Mesenchymal stem cell (in vitro differentiated cells and primary cell): ENCODE data around the gene PLXNC1.

Source experiments
- DNase-seq: peaks from one replicate; pipeline ENCODE4 v3.0.0-alpha.2; 2013
- H2AFZ ChIP-seq: one replicate; pipeline ENCODE4 v1.6.1; 2013; ENCODE audit warnings: low read depth, mild to moderate bottlenecking, control low read depth, inconsistent platforms, low read length, moderate library complexity
- H2AK5ac ChIP-seq: 2 replicates; pipeline ENCODE4 v1.6.1; 2013; ENCODE audit warnings: low read length, moderate library complexity, mild to moderate bottlenecking, inconsistent platforms; ENCODE audit not compliant: severe bottlenecking
- H2BK120ac ChIP-seq: one replicate; pipeline ENCODE4 v1.6.1; 2013; ENCODE audit warnings: low read depth, mild to moderate bottlenecking, inconsistent platforms, low read length, moderate library complexity
- H2BK12ac ChIP-seq, 2 experiments: one replicate each; pipeline ENCODE4 v1.6.1; 2013; ENCODE audit warnings: inconsistent platforms in 2 of 2, low read length in 2 of 2, mild to moderate bottlenecking in 2 of 2, moderate library complexity in 2 of 2, control low read depth in 1 of 2
- H2BK15ac ChIP-seq: one replicate; pipeline ENCODE4 v1.6.1; 2013; ENCODE audit warnings: mild to moderate bottlenecking, low read depth, inconsistent platforms; ENCODE audit not compliant: poor library complexity, severe bottlenecking
- H2BK5ac ChIP-seq: 2 replicates; pipeline ENCODE4 v1.6.1; 2013; ENCODE audit warnings: low read depth, mild to moderate bottlenecking, low read length, control low read depth, inconsistent platforms; ENCODE audit not compliant: poor library complexity, severe bottlenecking
- H3K14ac ChIP-seq, 2 experiments: one replicate each; pipeline ENCODE4 v1.6.1; 2013; ENCODE audit warnings: inconsistent platforms in 2 of 2, low read length in 2 of 2, control low read depth in 1 of 2, mild to moderate bottlenecking in 1 of 2, moderate library complexity in 1 of 2
- H3K18ac ChIP-seq, 2 experiments: one replicate each; pipeline ENCODE4 v1.6.1; 2013; ENCODE audit warnings: inconsistent platforms in 2 of 2, low read length in 2 of 2, control low read depth in 1 of 2, low read depth in 1 of 2, mild to moderate bottlenecking in 1 of 2
- H3K23ac ChIP-seq, 2 experiments: one replicate each; pipeline ENCODE4 v1.6.1; 2013; ENCODE audit warnings: inconsistent platforms in 2 of 2, low read length in 2 of 2, mild to moderate bottlenecking in 2 of 2, moderate library complexity in 2 of 2, control low read depth in 1 of 2
- H3K27ac ChIP-seq: 2 replicates; pipeline ENCODE4 v1.5.1; 2013; ENCODE audit warnings: mild to moderate bottlenecking, moderate library complexity, low read length, control low read depth, inconsistent platforms; ENCODE audit not compliant: poor library complexity, severe bottlenecking
- H3K27me3 ChIP-seq, 2 experiments: 2 replicates each; pipeline versions ENCODE4 v1.6.1 to v1.7.0; 2013; ENCODE audit warnings: low read length in 2 of 2, mild to moderate bottlenecking in 2 of 2, moderate library complexity in 2 of 2, control low read depth in 1 of 2, inconsistent platforms in 1 of 2; ENCODE audit not compliant: control insufficient read depth in 1 of 2, insufficient read depth in 1 of 2
- H3K36me3 ChIP-seq, 2 experiments: 2 replicates each; pipeline versions ENCODE4 v1.6.1 to v1.7.0; 2013; ENCODE audit warnings: low read length in 2 of 2, control low read depth in 1 of 2, inconsistent platforms in 1 of 2, low read depth in 1 of 2, mild to moderate bottlenecking in 1 of 2; ENCODE audit not compliant: insufficient read depth in 2 of 2, control insufficient read depth in 1 of 2
- H3K4ac ChIP-seq, 2 experiments: one replicate each; pipeline ENCODE4 v1.6.1; 2013; ENCODE audit warnings: inconsistent platforms in 2 of 2, low read length in 2 of 2, mild to moderate bottlenecking in 2 of 2, moderate library complexity in 2 of 2, control low read depth in 1 of 2, low read depth in 1 of 2
- H3K4me1 ChIP-seq: 2 replicates; pipeline ENCODE4 v1.6.1; 2013; ENCODE audit warnings: low read depth, low read length, control low read depth; ENCODE audit not compliant: control insufficient read depth, insufficient read depth
- H3K4me2 ChIP-seq: 2 replicates; pipeline ENCODE4 v1.6.1; 2013; ENCODE audit warnings: low read length, mild to moderate bottlenecking, inconsistent platforms; ENCODE audit not compliant: poor library complexity, severe bottlenecking
- H3K4me3 ChIP-seq, 2 experiments: 2 replicates each; pipeline versions ENCODE4 v1.5.1 to v1.7.0; 2013; ENCODE audit warnings: low read length in 2 of 2, mild to moderate bottlenecking in 2 of 2, control low read depth in 1 of 2, low read depth in 1 of 2; ENCODE audit not compliant: insufficient read depth in 1 of 2
- H3K79me1 ChIP-seq: replicated peaks from 2 replicates; pipeline ENCODE4 v1.6.1; 2013; ENCODE audit warnings: mild to moderate bottlenecking, control low read depth, low read length, inconsistent platforms; ENCODE audit not compliant: poor library complexity, severe bottlenecking
- H3K9ac ChIP-seq: 2 replicates; pipeline ENCODE4 v1.7.0; 2013; ENCODE audit warnings: mild to moderate bottlenecking, low read length, moderate library complexity
- H3K9me3 ChIP-seq: 2 replicates; pipeline ENCODE4 v1.7.0; 2013; ENCODE audit warnings: mild to moderate bottlenecking, low read length; ENCODE audit not compliant: control insufficient read depth
- H4K8ac ChIP-seq: one replicate; pipeline ENCODE4 v1.6.1; 2013; ENCODE audit warnings: inconsistent platforms, mild to moderate bottlenecking, low read length, moderate library complexity
- H4K91ac ChIP-seq: one replicate; pipeline ENCODE4 v1.6.1; 2013; ENCODE audit warnings: mild to moderate bottlenecking, low read length, inconsistent platforms
- WGBS: methylation state at CpG from one replicate; pipeline ENCODE4 v1.1.7; 2013; ENCODE audit warnings: mixed read lengths; 5-methylcytosine and 5-hydroxymethylcytosine counted together

PLXNC1 gene

DNA sequence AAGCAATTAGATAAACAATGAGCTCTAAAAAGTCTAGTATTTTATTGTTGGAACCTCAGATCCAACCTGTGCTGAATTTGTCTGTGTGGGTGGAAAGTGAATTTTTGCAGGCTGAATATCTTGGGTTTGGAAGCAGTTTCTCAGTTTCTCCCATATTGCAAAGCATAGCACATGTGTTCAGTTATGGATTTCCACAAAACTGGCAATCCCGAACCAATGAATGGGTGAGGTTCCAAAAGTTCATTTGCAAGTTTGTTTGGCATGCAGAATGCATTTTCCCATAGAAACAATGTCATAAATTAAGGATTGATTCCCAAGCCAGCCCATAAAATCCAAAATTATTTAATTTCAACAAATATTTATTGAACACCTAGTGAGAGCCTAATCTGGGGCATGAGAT, 43.4 kb downstream of the PLXNC1 start:
- Histone ChIP-seq H2BK5ac (no peak overlapping the region), H2BK12ac (no peak overlapping the region), H3K18ac (no peak overlapping the region), H3K4me1 (peaks cover 1% of the 10 kb centered on the region), H3K9me3 (peaks cover 2% of the 10 kb centered on the region), H3K79me1 (no peaks in the 10 kb centered on the region), H2AK5ac (no peak overlapping the region), H3K4ac (no peak overlapping the region), H3K23ac (no peak overlapping the region), H3K4me3 (no peak overlapping the region), H3K27me3 (peaks cover 4 to 9% of the 10 kb centered on the region in 2 experiments), H2BK15ac (no peak overlapping the region), H3K9ac (no peak overlapping the region), H3K4me2 (no peak overlapping the region), H2BK120ac (no peak overlapping the region), H4K8ac (no peak overlapping the region), H4K91ac (no peak overlapping the region), H3K36me3 (no peaks in the 10 kb centered on the region), H2AFZ (no peak overlapping the region), H3K14ac (no peak overlapping the region), H3K27ac (no peak overlapping the region)
- DNase-seq, result no peak
- WGBS, result no CpG with 5 or more reads among the region's 1 CpG

GRCh38 chr12:94192506-94192905, 44.1 kb downstream of the PLXNC1 start:
- no peak overlapping the region for H3K4ac ChIP-seq
- H3K4me3 ChIP-seq, result no peak overlapping the region
- no peak overlapping the region for H3K23ac ChIP-seq
- H3K14ac ChIP-seq, result no peak overlapping the region
- no peak overlapping the region for H2AFZ ChIP-seq
- no peaks in the 10 kb centered on the region for H3K4me1 ChIP-seq
- no peak overlapping the region for H2AK5ac ChIP-seq
- no peak for DNase-seq
- no peak overlapping the region for H4K91ac ChIP-seq
- H3K4me2 ChIP-seq, result no peak overlapping the region
- no peak overlapping the region for H3K18ac ChIP-seq
- peaks cover 5% of the 10 kb centered on the region for H3K9me3 ChIP-seq
- H3K27ac ChIP-seq, result no peak overlapping the region
- H3K36me3 ChIP-seq, result no peaks in the 10 kb centered on the region
- H3K79me1 ChIP-seq, result no peaks in the 10 kb centered on the region
- H3K27me3 ChIP-seq, result peaks cover 0 to 3% of the 10 kb centered on the region in 2 experiments
- H4K8ac ChIP-seq, result no peak overlapping the region
- H3K9ac ChIP-seq, result no peak overlapping the region
- no peak overlapping the region for H2BK5ac ChIP-seq
- no peak overlapping the region for H2BK120ac ChIP-seq
- H2BK12ac ChIP-seq, result no peak overlapping the region
- no peak overlapping the region for H2BK15ac ChIP-seq

DNA sequence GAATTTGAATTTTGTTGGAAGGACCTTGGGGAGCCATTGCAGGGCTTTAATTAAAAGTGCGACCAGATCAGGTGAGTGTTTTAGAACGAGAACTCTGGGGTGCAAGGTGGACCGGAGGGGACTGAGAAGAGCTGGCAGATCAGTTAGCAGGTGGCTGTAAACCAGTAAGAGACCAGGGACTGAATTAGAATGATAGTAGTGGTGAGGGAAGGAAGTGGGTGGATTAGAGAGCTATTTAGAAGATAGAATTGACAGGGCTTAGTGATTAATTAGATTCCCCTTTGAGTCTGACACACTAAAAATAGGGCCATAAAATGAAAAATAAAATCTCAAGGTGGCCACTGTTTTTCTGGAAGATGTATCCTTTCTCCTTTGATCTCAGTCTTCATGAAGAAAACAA, 44.8 kb downstream of the PLXNC1 start:
- no peak overlapping the region for H2BK15ac ChIP-seq
- no peaks in the 10 kb centered on the region for H3K27me3 ChIP-seq
- no peak overlapping the region for H3K14ac ChIP-seq
- WGBS, result 96% methylated on average over 3 of the region's 3 CpGs
- no peaks in the 10 kb centered on the region for H3K79me1 ChIP-seq
- no peak overlapping the region for H2BK120ac ChIP-seq
- DNase-seq, result no peak
- no peak overlapping the region for H2BK12ac ChIP-seq
- no peak overlapping the region for H4K91ac ChIP-seq
- H3K36me3 ChIP-seq, result no peaks in the 10 kb centered on the region
- no peak overlapping the region for H3K18ac ChIP-seq
- H2AK5ac ChIP-seq, result no peak overlapping the region
- peaks cover 5% of the 10 kb centered on the region for H3K9me3 ChIP-seq
- H3K23ac ChIP-seq, result no peak overlapping the region
- H3K27ac ChIP-seq, result no peak overlapping the region
- H3K4me2 ChIP-seq, result no peak overlapping the region
- no peak overlapping the region for H2AFZ ChIP-seq
- H2BK5ac ChIP-seq, result no peak overlapping the region
- H3K4ac ChIP-seq, result no peak overlapping the region
- no peaks in the 10 kb centered on the region for H3K4me1 ChIP-seq
- no peak overlapping the region for H4K8ac ChIP-seq
- H3K9ac ChIP-seq, result no peak overlapping the region
- H3K4me3 ChIP-seq, result no peak overlapping the region

DNA sequence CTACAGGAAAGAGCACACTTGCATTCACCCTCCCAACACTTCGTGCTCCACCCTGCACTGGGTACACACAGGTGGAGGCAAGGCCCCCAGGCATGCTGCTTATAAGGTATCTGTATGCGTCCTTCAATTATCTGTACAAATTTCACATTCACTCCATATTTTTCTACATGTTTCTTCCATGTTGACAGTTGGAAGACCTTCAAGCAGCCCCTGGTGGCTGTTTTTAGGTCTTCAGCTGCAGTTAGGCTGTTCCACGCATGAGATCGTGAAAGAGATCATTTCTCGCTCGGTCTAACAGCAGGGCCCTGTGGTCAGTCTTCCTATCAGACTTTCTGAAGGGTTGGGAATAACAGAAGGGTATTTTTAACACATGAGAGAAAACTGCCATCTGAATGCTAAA, 47.1 kb downstream of the PLXNC1 start:
- no peak overlapping the region for H2AK5ac ChIP-seq
- 97% methylated on average over 4 of the region's 6 CpGs for WGBS

More for the DNA sequence above, 47.1 kb downstream of the PLXNC1 start:
- Histone ChIP-seq H2BK120ac (no peak overlapping the region), H2AFZ (no peak overlapping the region), H2BK15ac (no peak overlapping the region), H4K8ac (no peak overlapping the region), H3K36me3 (no peaks in the 10 kb centered on the region), H3K27me3 (peaks cover 0 to 5% of the 10 kb centered on the region in 2 experiments), H3K4ac (no peak overlapping the region), H3K79me1 (no peaks in the 10 kb centered on the region), H3K4me1 (no peaks in the 10 kb centered on the region), H4K91ac (no peak overlapping the region), H3K14ac (no peak overlapping the region), H3K18ac (no peak overlapping the region), H2BK12ac (no peak overlapping the region), H3K4me3 (no peak overlapping the region), H3K9me3 (peaks cover 5% of the 10 kb centered on the region), H3K27ac (no peak overlapping the region), H3K23ac (no peak overlapping the region), H3K4me2 (no peak overlapping the region), H3K9ac (no peak overlapping the region), H2BK5ac (no peak overlapping the region)
- DNase-seq, result no peak
